Measurements from ENCODE around the gene SLC18B1.

Gene SLC18B1

GRCh38 chr6:132765560-132765959 is 32.9 kb downstream of the SLC18B1 start:
- no peaks in the 10 kb centered on the region for H3K9me3 ChIP-seq (ENCODE audit: insufficient read depth, low read length, severe bottlenecking)
- H3K27ac ChIP-seq (ENCODE audit: low read length), result no peak overlapping the region
- no peak overlapping the region for H3K4me3 ChIP-seq (ENCODE audit: low read depth in 1 of 2, low read length in 2 of 2)
- DNase-seq (no peak), ATAC-seq (ENCODE audit: insufficient read depth, low read depth) (no peak)
- H2AFZ ChIP-seq (ENCODE audit: low read depth, low read length), result no peak overlapping the region
- no peaks in the 10 kb centered on the region for H3K27me3 ChIP-seq (ENCODE audit: insufficient read depth, low read length, poor library complexity)
- no peak overlapping the region for H3K4me2 ChIP-seq (ENCODE audit: insufficient read depth, low read length)
- no peak overlapping the region for H3K9ac ChIP-seq (ENCODE audit: low read depth, low read length)
- no peaks in the 10 kb centered on the region for H3K79me2 ChIP-seq (ENCODE audit: insufficient read depth, low read length)
- TF ChIP-seq CTCF (IDR thresholded peaks at IDR 0.05; ENCODE audit: borderline replicate concordance, extremely low read depth, low read length, poor library complexity, severe bottlenecking) (no peak), EZH2 (IDR thresholded peaks at IDR 0.05; ENCODE audit: borderline replicate concordance, low read depth, low read length, severe bottlenecking) (no peak)
- H3K4me1 ChIP-seq (ENCODE audit: insufficient read depth, low read length), result 0 out of 2 replicates have a peak, but pooled peaks cover 7% of the 10 kb centered on the region
- H4K20me1 ChIP-seq (ENCODE audit: insufficient read depth, low read length), result no peaks in the 10 kb centered on the region
- no peaks in the 10 kb centered on the region for H3K36me3 ChIP-seq (ENCODE audit: insufficient read depth, low read length)

GRCh38 chr6:132764370-132764769 is 34.1 kb downstream of the SLC18B1 start:
- Histone ChIP-seq H3K4me1 (ENCODE audit: insufficient read depth, low read length) (0 out of 2 replicates have a peak, but pooled peaks cover 7% of the 10 kb centered on the region), H3K27me3 (ENCODE audit: insufficient read depth, low read length, poor library complexity) (no peaks in the 10 kb centered on the region), H3K79me2 (ENCODE audit: insufficient read depth, low read length) (no peaks in the 10 kb centered on the region), H3K4me2 (ENCODE audit: insufficient read depth, low read length) (no peak overlapping the region), H3K36me3 (ENCODE audit: insufficient read depth, low read length) (no peaks in the 10 kb centered on the region), H2AFZ (ENCODE audit: low read depth, low read length) (peak overlapping the region; percentile 5; the same call in 1 of the 2 replicates), H3K4me3 (ENCODE audit: low read depth in 1 of 2, low read length in 2 of 2) (no peak overlapping the region), H3K9ac (ENCODE audit: low read depth, low read length) (no peak overlapping the region), H4K20me1 (ENCODE audit: insufficient read depth, low read length) (no peaks in the 10 kb centered on the region), H3K9me3 (ENCODE audit: insufficient read depth, low read length, severe bottlenecking) (no peaks in the 10 kb centered on the region), H3K27ac (ENCODE audit: low read length) (no peak overlapping the region)
- ATAC-seq (ENCODE audit: insufficient read depth, low read depth), result no peak
- DNase-seq, result no peak
- TF ChIP-seq EZH2 (IDR thresholded peaks at IDR 0.05; ENCODE audit: borderline replicate concordance, low read depth, low read length, severe bottlenecking), result no peak
- TF ChIP-seq CTCF (IDR thresholded peaks at IDR 0.05; ENCODE audit: borderline replicate concordance, extremely low read depth, low read length, poor library complexity, severe bottlenecking), result no peak

- Histone ChIP-seq H3K79me2 (ENCODE audit: insufficient read depth, low read length) (no peaks in the 10 kb centered on the region), H3K4me2 (ENCODE audit: insufficient read depth, low read length) (peak overlapping the region; percentile 29; the same call in 1 of the 2 replicates), H3K4me1 (ENCODE audit: insufficient read depth, low read length) (0 out of 2 replicates have a peak, but pooled peaks cover 7% of the 10 kb centered on the region), H3K9ac (ENCODE audit: low read depth, low read length) (no peak overlapping the region), H3K36me3 (ENCODE audit: insufficient read depth, low read length) (no peaks in the 10 kb centered on the region), H3K27ac (ENCODE audit: low read length) (no peak overlapping the region), H3K4me3 (ENCODE audit: low read depth in 1 of 2, low read length in 2 of 2) (no peak overlapping the region), H3K27me3 (ENCODE audit: insufficient read depth, low read length, poor library complexity) (no peaks in the 10 kb centered on the region), H4K20me1 (ENCODE audit: insufficient read depth, low read length) (no peaks in the 10 kb centered on the region), H3K9me3 (ENCODE audit: insufficient read depth, low read length, severe bottlenecking) (no peaks in the 10 kb centered on the region), H2AFZ (ENCODE audit: low read depth, low read length) (peak overlapping the region; percentile 47)
- DNase-seq, result peak; percentile 57
- ATAC-seq (ENCODE audit: insufficient read depth, low read depth), result peak; percentile 99
- TF ChIP-seq CTCF (IDR thresholded peaks at IDR 0.05; ENCODE audit: borderline replicate concordance, extremely low read depth, low read length, poor library complexity, severe bottlenecking) (no peak), EZH2 (IDR thresholded peaks at IDR 0.05; ENCODE audit: borderline replicate concordance, low read depth, low read length, severe bottlenecking) (no peak)
Observed at GRCh38 chr6:132763269-132763668, 35.2 kb downstream of the SLC18B1 start.

GRCh38 chr6:132760256-132760655 is 38.2 kb downstream of the SLC18B1 start:
- H3K4me3 ChIP-seq (ENCODE audit: low read depth in 1 of 2, low read length in 2 of 2), result no peak overlapping the region
- H3K79me2 ChIP-seq (ENCODE audit: insufficient read depth, low read length), result no peaks in the 10 kb centered on the region
- ATAC-seq (ENCODE audit: insufficient read depth, low read depth), result no peak
- DNase-seq, result no peak
- TF ChIP-seq EZH2 (IDR thresholded peaks at IDR 0.05; ENCODE audit: borderline replicate concordance, low read depth, low read length, severe bottlenecking) (no peak), CTCF (IDR thresholded peaks at IDR 0.05; ENCODE audit: borderline replicate concordance, extremely low read depth, low read length, poor library complexity, severe bottlenecking) (no peak)
- H3K36me3 ChIP-seq (ENCODE audit: insufficient read depth, low read length), result no peaks in the 10 kb centered on the region
- H3K9ac ChIP-seq (ENCODE audit: low read depth, low read length), result no peak overlapping the region
- H3K27me3 ChIP-seq (ENCODE audit: insufficient read depth, low read length, poor library complexity), result no peaks in the 10 kb centered on the region
- no peaks in the 10 kb centered on the region for H3K9me3 ChIP-seq (ENCODE audit: insufficient read depth, low read length, severe bottlenecking)
- no peak overlapping the region for H3K27ac ChIP-seq (ENCODE audit: low read length)
- H2AFZ ChIP-seq (ENCODE audit: low read depth, low read length), result no peak overlapping the region
- 0 out of 2 replicates have a peak, but pooled peaks cover 7% of the 10 kb centered on the region for H3K4me1 ChIP-seq (ENCODE audit: insufficient read depth, low read length)
- no peaks in the 10 kb centered on the region for H4K20me1 ChIP-seq (ENCODE audit: insufficient read depth, low read length)
- no peak overlapping the region for H3K4me2 ChIP-seq (ENCODE audit: insufficient read depth, low read length)

All from DND-41 (cell line).